Myocyte (in vitro differentiated cells): ENCODE measurements around the gene RASGEF1C. TPM values are rescaled to one million over a fixed set of nuclear protein-coding genes. Genes with fewer than 3 reads are reported as not detected.
"Not testable (repeated sequence)": the region's sequence is repeated elsewhere in the genome, so short reads cannot be mapped to it uniquely, and the experiment has no call there.

Experiments used
- DNase-seq: peaks from one replicate; pipeline ENCODE4 v3.0.0-alpha.2; 2012; ENCODE audit warnings: low read depth
- total RNA-seq: library from RNA; depleted of rRNA; stranded (reverse); fragments of >200 nt; gene quantifications from 2 replicates; pipeline ENCODE4 v1.2.3, GENCODE V29; 2014

RASGEF1C gene
- total RNA-seq, 1 donor from 2014 or later: not detected

DNA sequence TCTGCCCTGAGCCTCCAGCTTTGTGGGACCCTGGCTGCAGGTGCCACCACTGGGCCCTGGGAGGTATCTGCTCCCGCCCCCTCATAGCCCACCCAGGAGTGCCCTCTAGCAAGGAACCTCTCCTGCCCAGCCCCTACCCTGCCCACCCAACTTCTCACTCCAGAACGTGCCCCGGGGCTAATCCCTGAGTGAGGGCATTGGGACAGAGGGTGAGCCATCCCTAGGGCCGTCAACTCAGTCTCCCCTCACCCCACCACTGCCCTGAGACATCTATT, 2.7 kb upstream of the RASGEF1C start:
- no peak for DNase-seq

DNA sequence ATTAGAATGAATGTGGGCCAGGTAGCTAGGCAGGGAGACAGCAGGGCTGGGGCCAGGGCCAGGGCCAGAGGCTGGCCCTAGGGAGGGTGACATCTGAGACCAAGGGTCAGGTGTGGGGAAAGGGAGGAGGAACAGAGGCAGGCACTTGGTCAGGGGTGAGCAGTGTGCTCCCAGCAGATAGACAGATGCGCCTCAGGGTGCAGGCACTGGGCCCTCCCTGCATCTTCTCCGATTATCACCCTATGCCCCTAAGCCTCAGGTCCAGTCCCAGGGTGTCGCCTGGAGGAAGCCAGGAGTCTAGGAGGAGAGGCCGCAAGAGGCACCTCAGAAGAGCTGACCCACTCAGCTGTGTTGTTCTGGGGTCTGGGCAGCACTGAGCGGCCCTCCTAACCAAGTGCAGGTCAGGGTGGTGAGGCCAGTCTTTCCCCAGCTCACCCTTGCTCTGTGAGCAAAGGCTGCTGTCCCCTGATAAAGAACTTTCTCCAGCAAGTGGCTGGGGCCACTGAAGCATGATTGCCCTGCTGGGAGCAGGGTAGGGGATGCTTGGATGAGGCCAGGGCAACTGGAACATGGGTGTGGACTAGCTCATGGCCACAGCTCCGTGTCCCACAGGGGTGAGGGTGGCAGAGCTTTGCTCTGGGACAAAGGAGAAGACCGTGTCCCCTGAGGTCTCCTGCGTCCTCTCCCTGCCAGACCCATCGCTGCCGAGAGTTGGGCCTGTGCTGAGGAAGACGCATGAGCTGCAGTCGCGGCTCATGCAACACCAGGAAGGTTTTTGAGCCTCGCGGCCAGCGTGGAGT, 2.1 kb upstream of the RASGEF1C start:
- no peak for DNase-seq

DNA sequence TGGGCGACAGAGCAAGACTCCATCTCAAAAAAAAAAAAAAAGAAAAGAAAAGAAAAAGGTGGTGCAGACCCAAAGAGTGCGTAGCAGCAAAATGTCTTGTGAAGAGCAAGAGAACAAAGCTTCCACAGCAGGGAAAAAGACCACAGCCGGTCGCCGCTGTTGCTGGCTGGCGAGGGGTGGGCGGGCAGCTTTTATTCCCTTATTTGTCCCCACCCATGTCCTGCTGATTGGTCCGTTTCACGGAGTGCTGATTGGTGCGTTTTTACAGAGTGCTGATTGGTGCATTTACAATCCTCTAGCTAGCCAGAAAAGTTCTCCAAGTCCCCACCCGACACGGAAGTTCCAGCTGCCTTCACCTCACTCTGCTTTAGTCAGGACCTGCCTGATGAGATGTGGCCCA, 1.1 kb upstream of the RASGEF1C start:
- DNase-seq: not testable (repeated sequence)

DNA sequence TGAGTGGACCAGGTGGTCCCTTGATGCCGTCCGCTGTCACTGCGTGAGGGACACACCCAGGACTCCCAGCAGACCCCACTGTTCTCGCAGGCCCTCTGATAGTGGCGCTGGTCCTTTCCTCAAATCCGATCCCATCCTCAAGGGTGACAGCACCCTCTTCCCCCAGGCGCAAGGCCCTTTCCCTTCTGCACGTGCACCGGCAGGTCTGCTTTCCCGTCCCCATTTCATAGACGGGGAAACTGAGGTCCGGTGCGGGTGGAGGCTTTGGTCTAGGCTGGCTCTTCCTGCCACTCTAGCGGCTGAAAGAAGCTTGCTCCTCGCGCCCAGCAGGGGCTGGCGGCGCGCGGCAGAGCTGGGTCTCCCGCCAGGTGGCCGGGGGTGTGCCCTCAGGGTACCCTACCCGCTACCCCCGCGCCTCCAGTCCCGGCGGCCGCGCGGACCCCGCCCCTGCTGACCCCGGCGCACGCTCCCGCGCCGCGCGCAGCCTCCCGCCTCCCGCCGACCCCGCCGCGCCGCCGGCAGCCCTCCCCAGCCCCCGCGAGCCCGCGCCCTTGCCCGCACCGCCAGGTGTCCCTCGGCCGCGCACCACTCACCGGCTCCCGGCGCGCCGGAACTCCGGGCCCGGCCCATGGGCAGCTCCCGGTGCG, 453 bp downstream of the RASGEF1C start:
- DNase-seq: no peak

DNA sequence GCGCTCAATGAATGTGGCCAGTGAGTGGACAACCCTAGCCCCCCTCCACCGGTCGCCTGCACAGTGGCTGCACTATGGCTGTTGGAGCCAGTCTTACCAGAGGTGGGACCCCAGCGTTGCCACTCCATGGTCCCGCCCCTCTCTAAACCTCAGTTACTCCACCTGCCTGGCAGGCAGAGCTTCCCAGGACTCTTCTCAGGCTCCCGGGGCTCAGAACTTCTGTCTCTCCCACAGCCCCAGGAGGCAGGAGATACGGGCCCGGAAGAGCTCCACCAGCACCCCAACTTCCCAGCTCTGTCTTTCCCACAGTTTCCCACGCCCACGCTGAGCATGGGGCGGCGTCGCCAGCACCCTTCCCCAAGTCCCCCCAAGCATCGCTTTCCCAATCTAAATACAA, 975 bp downstream of the RASGEF1C start:
- DNase-seq: no peak

DNA sequence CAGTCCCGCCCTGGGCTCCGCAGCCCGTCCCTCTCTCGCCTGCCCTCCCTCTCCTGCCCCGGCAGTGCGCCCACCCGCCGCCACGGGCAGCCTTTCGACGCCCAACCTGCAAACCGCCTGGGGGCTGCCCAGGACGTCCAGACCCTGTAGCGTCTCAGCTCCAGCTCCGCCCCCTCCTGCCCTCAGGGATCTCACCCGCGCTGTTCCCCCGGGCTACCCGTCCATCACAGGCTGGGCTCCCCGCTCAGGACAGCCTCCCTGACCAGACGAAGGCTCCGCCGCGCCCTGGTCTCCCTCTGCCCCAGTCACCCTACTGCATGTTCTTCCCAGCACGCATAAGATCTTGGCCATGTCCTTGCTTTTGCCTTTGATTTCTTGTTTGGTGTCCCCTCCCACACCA, 1.4 kb downstream of the RASGEF1C start:
- no peak for DNase-seq

DNA sequence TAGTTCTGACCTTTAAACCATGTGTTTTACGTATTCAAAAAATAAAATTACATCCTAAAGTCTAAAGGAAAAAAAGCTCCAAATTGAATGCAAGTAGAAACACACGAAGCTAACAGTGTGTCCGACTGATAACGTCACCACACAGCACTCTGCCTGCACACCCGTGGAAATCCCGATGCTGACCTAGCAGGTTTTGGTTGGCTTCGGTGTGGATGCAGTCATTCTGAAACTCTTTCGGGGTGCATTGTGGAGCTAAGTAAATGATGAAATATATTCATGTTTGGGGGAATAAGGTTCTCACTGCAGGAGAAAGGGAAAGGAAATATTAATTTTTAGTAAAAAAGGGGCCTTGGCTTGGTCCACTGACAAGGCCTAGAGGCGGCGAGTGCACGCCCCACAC, 2.0 kb downstream of the RASGEF1C start:
- no peak for DNase-seq

DNA sequence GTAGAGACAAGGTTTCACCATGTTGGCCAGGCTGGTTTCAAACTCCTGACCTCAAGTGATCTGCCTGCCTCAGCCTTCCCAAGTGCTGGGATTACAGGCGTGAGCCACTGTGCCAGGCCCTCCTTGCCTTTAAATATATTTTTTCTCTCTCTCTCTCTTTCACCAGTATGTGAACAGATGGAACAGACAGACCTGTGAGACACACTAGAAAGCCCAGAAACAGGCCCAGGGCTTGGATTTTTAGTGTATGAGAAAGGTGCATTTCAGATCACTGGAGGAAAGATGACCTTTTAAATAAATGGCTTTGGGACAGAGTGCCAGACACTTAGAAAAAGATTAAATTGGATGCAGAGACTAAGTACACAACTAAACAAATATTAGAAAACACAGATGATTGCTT, 3.1 kb downstream of the RASGEF1C start:
- DNase-seq: no peak

DNA sequence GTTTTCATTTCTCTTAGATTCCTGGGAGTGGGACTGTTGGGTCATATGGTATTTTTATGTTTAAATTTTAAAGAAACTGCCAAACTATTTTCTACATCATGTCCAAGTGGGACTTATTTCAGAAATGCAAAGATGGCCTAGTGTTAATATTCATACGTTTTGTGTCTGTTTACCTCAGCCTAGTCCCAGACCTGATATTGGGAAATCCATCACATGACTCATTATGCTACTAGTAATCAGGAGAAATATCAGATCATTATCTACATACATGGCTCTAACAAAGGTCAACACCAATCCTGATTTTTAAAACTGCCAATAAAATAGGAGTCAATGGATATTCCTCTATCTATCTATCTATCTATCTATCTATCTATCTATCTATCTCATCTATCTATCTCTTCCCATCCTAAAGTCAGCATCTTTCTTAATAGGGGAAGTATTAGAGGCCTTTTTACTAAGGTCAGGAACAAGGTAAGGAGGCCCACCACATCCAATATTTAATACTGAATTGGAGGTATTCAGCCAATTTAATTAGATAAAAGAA, 4.7 kb downstream of the RASGEF1C start:
- DNase-seq: no peak

DNA sequence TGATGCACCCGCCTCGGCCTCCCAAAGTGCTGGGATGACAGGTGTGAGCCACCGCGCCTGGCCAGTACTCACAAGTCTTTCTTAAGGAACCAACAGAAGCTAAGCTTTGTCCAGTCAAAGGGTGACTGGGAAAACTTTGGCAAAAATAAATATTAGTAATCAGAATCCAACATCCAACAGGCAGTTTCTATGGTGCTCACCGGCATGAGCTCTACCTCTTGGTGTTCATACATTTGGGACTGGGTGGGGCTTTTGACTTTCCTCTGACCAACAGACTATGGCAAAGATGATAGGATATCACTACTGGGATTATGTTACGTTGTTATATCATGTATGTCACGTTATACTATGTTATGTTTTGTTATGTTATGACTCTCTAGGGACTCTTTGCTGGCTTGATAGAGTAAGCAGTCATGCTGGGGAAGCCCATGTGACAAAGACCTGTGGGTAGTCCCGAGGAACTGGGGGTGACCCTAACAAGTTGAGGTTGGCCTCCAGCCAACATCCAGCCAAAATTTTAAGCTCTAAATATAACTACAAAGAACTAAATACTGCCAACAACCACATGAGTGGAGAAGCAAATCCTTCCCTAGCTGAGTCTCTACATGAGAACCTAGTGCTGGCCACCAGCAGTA, 6.0 kb downstream of the RASGEF1C start:
- no peak for DNase-seq

DNA sequence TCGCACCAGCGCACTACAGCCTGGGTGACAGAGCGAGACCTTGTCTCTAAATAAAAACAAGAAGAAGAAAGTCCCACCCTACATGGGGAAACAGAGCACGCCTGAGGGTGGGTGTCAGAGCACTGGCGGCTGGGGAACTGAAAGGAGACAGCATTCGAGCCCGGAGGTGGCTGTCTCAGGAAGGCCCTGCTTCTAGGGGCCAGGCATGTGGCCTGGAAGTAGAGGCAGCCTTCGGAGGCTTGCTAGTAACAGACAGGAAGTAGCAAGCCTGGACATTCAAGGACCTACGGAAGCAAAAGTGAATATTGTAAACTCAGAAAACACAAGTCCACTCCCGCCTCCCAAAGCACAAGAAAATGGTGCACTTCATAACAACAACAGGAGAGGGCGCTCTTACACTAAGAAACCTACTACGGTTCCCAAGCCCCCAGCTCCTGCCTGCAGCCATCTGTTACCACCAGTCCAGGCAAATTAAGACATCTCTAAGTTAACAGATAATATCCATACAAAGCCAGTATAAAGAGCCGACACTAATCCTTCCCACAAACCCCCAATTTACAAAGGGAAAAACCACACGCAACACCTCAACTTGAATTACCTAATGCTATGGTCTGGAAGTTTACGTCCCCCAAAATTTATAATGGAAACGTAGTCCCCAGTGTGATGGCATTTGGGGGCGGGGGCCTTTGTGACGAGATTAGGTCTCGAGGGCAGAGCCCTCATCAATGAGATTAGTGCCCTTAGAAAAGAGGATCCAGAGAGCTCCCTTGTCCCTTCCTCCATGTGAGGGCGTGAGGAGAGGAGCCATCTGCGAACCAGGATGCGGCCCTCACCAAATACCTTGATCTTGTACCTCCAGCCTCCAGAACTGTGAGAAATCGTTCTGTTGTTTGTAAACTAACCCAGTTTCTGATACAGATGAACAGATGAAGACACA, 7.7 kb downstream of the RASGEF1C start:
- no peak for DNase-seq

DNA sequence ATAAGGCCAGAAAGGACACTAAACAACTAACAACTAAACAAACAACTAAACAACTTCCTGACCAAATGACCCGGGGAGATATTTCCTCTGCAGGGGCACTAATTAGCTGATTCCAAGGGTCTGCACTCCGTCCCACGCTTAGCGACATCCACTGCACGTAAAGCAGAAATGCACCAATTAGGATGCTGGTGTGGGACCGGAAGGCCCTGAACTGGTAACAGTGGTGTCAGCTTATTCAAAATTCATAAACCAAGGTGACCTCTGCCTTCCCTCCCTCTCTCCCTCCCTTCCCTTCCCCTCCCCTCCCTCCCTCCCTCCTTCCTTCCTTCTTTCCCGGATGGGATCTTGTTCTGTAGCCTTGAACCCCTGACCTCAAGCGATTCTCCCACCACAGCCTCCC, 9.6 kb downstream of the RASGEF1C start:
- DNase-seq: no peak

DNA sequence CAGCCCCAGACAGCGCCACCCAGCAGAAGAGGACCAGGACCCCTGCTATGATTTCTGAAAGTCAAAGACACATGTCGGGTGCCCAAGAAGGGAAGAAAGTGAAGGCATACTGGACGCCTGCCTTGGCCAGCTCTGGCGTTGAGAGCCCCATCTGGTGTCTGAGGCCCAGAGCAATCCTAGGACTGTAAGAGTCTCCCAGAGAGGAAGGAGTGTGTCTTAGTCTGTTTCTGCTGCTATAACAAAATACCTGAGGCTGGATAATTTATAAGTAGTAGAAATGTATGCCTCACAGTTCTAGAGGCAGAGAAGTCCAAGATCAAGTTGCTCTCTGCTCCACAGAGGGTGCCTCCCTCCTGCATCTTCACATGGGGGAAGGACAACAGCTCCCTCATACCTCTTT, 10.8 kb downstream of the RASGEF1C start:
- DNase-seq: no peak

DNA sequence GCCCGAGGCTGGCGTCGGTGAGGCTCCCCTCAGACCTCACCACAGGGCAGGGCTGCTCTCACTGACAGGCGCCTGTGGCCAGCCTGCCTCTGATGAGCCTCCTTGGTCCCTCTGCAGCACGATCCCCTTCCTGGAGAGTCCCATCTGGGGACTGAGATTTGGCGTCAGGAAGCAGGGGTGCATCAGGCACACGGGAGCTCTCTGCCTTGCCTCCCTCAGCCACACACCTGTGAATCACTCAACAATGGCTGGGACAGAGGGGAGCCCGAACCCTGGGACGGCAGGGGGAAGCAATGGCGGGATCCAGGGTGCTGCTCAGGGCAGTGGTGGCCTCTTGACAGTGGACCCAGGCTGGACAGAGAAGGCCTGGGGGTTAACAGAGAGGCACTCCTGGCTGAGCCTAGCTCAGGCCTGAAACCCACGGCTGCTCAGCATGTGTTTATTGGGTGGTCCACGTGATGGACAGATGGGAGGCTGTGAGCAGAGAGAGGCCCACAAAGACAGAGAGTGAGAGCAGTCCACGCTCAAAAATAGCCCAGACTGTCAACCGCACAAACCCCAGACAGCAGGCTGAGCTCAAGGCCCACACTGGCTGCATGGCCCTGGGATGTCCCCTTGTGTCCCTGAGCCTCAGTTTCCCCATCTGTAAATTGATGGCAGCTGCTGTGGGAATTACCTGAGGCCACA, 11.9 kb downstream of the RASGEF1C start:
- DNase-seq: no peak

DNA sequence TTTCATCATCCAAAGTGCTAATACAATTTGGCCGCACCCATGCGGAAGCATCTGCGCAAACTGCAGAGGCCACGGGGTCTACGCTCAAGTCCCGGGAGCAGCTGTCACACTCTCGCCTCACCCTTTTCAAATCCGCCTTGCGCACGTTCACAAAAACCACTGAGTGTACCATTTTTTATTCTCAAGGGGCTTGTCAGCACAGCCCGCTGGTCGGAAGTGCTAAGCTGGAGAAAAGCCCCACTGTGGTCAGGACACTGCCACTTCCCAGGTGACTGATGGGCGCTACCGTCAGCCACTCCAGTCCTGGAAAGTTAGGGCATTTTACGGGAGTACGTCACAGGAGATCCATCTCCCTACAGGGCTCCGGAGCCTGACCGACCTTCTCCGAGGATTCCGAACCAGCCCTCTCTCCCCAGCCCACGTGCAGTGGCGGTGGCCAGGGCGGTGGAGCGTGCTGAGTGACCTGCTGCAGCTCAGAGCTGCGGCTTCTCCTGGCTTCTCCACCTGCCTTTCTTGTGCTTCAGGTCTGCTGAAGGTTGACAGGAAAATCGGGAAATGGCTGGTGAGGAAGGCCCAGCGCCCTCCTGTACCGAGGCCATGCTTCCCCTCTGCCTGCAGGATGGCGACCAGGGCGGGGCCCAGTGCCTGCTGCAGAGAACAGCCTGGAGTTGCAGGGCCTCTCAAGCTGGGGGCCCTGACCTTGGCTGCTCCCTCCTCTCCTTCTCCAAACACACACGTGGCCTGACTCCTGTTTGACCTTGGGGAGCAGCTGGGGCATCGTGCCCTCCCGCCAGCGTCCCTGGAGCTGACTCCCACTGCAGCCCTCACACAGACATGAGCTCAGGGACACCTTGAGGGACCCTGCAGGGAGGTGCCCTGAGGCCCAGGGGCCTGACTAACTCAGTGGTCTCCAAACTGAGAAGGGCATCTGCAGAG, 14.3 kb downstream of the RASGEF1C start:
- DNase-seq: no peak

DNA sequence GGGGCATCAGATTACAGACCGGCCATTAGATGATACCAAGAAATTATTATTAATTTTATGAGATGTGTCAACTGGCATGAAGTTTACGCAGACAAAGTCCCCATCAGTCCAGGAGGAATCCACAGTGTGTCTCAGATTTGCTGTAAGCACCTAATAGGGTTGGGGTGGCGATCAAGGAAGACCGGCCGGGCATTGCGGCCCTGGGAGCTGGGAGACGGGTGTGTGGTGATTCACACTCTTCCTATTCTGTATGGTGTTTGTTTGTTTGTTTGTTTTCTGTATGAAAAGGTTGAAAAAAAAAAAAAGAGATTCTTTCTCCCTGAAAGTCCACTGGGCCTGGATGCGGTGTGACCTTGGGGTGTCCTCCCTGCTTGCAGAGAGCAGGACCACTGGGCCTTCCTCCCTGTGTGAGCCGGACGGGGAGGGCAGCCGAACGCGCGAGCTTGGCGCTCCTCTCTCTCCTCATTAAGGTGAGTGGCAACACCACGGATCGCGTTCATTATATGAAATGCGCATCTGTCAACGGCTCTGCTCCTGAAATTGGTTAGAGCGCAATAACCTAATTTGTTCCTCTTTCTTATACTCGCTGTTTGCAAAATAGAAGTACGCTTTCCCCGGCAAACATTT, 15.1 kb downstream of the RASGEF1C start:
- no peak for DNase-seq

DNA sequence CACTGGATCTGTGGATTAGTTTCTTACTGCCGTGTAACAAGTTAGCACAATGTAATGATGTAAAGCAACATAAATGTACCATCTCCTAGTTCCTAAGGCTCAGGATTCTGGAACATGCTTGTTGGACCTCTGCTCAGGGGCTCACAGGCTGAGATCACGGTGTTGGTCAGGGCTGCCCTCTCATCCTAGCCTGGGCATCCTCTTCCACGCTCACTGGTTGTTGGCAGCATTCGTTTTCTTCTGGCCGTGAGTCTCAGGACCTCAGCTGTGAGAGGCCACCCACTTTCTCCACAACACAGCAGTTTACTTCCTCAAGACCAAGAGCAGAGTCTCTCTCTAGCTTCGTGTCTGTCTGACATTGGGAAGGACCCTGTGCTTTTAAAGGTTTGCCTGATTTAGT, 17.3 kb downstream of the RASGEF1C start:
- no peak for DNase-seq

DNA sequence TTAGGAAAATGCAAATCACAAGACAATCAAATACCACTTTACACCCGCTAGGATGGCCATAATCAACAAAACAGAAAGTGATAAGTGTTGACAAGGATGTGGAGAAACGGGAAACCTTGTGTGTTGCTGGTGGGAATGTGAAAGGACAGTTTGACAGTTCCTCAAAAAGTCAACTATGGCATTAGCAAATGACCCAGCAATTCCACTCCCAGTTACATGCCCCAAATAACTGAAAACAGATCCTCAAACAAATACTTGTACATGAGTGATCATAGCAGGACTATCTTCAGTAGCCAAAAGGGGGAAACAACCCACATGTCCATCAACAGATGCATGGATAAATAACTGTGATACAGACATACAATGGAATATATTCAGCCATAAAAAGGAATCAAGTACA, 21.2 kb downstream of the RASGEF1C start:
- no peak for DNase-seq

DNA sequence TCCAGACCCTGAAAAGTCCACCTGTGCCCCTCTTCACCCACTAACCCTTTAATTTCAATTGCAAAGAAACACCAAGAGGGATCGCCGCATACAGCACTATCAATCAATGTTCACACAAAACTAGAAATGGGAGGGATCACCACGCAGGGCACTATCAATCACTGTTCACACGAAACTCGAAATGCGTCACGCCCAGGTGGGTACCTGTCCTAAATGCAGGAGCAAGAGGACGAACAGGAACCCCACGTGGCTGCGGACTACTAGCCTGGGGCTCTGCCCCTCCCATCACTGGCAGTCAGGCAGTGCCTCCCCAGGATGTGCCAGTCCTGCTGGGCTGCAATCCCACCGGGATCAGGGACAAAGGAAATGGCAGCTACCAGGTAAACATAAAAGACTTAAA, 28.2 kb downstream of the RASGEF1C start:
- no peak for DNase-seq
